Measurements from ENCODE around the gene CCDC88B. TPM values are rescaled to one million over a fixed set of nuclear protein-coding genes. Genes with fewer than 3 reads are reported as not detected.

CCDC88B gene
- total RNA-seq, 4 donors from 2014 or later, result 3.3 to 8.3 (median 5.4) TPM

DNA sequence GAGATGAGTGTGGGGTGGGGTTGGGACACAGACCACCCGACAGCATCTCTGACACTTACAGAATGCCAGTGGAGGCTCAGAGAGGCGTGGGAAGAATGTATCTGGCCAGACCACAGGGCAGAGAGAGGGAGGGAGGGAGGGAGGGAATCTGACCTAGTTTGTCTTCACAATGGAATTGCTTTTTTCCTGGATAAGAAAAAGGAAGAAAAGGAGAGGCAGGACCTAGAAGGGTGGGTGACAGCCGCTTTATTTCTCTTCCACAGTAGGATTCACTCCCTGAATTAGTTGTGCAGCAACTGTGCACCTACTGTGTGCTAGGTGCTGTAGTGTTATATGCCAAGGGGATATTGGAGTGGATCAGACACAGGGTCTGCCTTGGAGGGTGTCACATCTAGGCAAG is 45.2 kb upstream of the CCDC88B start:
- peaks cover 45% of the 10 kb centered on the region for H3K4me1 ChIP-seq
- no peak overlapping the region for H3K4me3 ChIP-seq
- WGBS, result 66% methylated on average over 3 of the region's 3 CpGs
- no peak overlapping the region for H3K27ac ChIP-seq
- TF ChIP-seq EP300 (IDR thresholded peaks at IDR 0.05), result no peak
- no peak for TF ChIP-seq POLR2A (IDR thresholded peaks at IDR 0.05)
- TF ChIP-seq, protein P1, sequence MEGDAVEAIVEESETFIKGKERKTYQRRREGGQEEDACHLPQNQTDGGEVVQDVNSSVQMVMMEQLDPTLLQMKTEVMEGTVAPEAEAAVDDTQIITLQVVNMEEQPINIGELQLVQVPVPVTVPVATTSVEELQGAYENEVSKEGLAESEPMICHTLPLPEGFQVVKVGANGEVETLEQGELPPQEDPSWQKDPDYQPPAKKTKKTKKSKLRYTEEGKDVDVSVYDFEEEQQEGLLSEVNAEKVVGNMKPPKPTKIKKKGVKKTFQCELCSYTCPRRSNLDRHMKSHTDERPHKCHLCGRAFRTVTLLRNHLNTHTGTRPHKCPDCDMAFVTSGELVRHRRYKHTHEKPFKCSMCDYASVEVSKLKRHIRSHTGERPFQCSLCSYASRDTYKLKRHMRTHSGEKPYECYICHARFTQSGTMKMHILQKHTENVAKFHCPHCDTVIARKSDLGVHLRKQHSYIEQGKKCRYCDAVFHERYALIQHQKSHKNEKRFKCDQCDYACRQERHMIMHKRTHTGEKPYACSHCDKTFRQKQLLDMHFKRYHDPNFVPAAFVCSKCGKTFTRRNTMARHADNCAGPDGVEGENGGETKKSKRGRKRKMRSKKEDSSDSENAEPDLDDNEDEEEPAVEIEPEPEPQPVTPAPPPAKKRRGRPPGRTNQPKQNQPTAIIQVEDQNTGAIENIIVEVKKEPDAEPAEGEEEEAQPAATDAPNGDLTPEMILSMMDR (IDR thresholded peaks at IDR 0.05), result no peak
- TF ChIP-seq POLR2AphosphoS5 (IDR thresholded peaks at IDR 0.05), result no peak
- peaks cover 57% of the 10 kb centered on the region for H3K27me3 ChIP-seq
- DNase-seq (ENCODE audit: low spot score in 2 of 2), result no peak
- H3K36me3 ChIP-seq, result no peaks in the 10 kb centered on the region
- no peaks in the 10 kb centered on the region for H3K9me3 ChIP-seq

DNA sequence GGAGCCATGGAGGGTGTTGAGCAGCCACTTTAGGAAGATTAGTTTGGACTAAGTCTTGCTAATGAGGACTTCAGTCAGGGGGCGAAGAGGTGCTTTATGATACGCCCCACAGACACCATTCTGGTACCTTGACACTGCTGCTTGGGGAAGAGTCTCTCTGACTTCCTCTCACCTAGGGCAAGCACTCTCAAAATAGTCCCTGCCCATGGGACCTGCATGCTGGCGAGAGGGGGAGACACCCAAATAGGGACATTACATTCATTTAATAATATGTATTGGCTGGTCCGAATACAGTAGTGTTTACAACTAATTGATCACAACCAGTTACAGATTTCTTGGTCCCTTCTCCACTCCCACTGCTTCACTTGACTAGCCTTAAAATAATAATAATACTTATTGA is 44.2 kb upstream of the CCDC88B start:
- no peak overlapping the region for H3K4me3 ChIP-seq
- H3K4me1 ChIP-seq, result peaks cover 54% of the 10 kb centered on the region
- DNase-seq (ENCODE audit: low spot score in 2 of 2), result no peak
- H3K27ac ChIP-seq, result peak overlapping the region; percentile 37
- 87% methylated on average over 4 of the region's 4 CpGs for WGBS
- H3K36me3 ChIP-seq, result no peaks in the 10 kb centered on the region
- no peak for TF ChIP-seq POLR2A (IDR thresholded peaks at IDR 0.05)
- TF ChIP-seq EP300 (IDR thresholded peaks at IDR 0.05), result no peak
- TF ChIP-seq, protein P1 (IDR thresholded peaks at IDR 0.05), result no peak
- TF ChIP-seq POLR2AphosphoS5 (IDR thresholded peaks at IDR 0.05), result no peak
- H3K27me3 ChIP-seq, result peaks cover 67% of the 10 kb centered on the region
- no peaks in the 10 kb centered on the region for H3K9me3 ChIP-seq

DNA sequence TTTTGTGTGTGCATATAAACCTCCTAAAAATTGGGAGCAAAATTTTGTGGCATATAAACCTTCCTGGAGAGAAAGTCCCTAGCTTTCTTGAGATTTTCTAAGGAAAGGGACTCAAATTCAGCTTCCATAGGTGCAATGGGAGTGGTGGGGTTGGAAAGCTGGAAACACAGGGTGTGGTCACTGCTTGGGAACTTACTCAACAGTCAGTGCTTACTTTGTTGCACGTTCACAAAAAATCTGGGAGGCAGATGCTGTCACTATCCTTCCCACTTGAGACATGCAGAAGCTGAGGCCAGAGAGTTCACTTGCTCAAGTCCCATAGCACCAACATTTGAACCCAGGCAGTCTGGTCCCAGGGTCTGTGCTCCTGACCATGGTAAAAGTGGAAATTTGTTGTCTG is 43.8 kb upstream of the CCDC88B start:
- peaks cover 66% of the 10 kb centered on the region for H3K27me3 ChIP-seq
- no peak overlapping the region for H3K27ac ChIP-seq
- H3K36me3 ChIP-seq, result no peaks in the 10 kb centered on the region
- no peak for DNase-seq (ENCODE audit: low spot score in 2 of 2)
- H3K4me1 ChIP-seq, result peaks cover 54% of the 10 kb centered on the region
- no peaks in the 10 kb centered on the region for H3K9me3 ChIP-seq
- TF ChIP-seq POLR2AphosphoS5 (IDR thresholded peaks at IDR 0.05) (no peak), POLR2A (IDR thresholded peaks at IDR 0.05) (no peak), EP300 (IDR thresholded peaks at IDR 0.05) (no peak)
- TF ChIP-seq, protein P1 (IDR thresholded peaks at IDR 0.05), result no peak
- 0% methylated on average over 1 of the region's 1 CpG for WGBS
- no peak overlapping the region for H3K4me3 ChIP-seq

DNA sequence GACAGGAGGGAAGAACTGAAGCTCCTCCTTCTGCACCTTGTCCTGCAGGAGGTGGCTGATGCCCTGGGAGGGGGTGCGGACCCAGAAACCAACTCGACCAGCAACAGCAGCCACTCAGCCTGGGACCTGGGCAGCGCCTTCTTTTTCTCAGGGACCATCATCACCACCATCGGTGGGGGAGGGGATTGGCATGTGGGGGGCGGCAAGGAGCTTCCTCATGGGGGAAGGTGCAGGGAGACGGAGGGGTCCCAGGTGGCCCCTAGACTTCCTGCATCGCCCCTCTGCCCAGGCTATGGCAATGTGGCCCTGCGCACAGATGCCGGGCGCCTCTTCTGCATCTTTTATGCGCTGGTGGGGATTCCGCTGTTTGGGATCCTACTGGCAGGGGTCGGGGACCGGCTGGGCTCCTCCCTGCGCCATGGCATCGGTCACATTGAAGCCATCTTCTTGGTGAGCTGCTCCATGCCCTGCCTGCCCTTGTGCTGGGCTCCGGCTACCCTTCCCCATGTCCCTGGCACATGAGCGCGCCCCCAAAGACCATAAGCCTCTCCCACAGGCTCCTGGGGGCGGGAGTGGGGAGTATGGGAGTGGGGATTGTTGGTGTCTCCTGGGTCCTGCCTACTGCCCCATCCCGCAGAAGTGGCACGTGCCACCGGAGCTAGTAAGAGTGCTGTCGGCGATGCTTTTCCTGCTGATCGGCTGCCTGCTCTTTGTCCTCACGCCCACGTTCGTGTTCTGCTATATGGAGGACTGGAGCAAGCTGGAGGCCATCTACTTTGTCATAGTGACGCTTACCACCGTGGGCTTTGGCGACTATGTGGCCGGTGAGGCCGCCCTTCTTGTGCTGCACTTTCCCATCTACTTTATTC is 42.9 kb upstream of the CCDC88B start:
- H3K4me1 ChIP-seq, result peaks cover 46% of the 10 kb centered on the region
- peaks cover 57% of the 10 kb centered on the region for H3K27me3 ChIP-seq
- no peak for DNase-seq (ENCODE audit: low spot score in 2 of 2)
- no peaks in the 10 kb centered on the region for H3K36me3 ChIP-seq
- H3K27ac ChIP-seq, result no peak overlapping the region
- WGBS, result 37% methylated on average over 26 of the region's 34 CpGs
- H3K4me3 ChIP-seq, result no peak overlapping the region
- TF ChIP-seq POLR2A (IDR thresholded peaks at IDR 0.05) (no peak), EP300 (IDR thresholded peaks at IDR 0.05) (no peak), POLR2AphosphoS5 (IDR thresholded peaks at IDR 0.05) (no peak)
- TF ChIP-seq, protein P1 (IDR thresholded peaks at IDR 0.05), result no peak
- no peaks in the 10 kb centered on the region for H3K9me3 ChIP-seq

DNA sequence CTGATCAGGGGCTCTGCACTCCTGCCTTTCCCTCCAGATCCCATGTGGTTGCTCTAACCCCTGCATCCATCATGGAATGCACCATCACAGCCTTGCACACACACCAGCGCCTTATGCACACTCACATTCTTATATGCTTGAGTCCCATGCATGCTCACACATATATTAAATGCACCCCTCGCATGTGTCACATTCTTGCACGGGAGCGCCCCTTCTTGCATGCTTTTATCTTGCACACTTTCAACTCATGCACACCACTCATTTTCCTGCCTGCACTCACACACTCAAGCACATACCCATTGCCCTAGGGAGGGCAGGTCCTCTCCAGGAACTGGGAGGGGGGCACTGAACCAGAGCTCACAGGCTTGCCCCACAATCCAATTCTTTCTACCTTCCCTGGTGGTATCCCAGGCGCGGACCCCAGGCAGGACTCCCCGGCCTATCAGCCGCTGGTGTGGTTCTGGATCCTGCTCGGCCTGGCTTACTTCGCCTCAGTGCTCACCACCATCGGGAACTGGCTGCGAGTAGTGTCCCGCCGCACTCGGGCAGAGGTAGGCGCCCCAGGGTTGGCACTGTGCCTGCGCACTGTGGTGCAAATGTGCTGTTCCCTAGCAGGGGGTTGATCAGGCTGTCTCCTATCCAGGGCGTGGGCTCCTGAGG is 42.2 kb upstream of the CCDC88B start:
- DNase-seq (ENCODE audit: low spot score in 2 of 2), result no peak
- H3K36me3 ChIP-seq, result no peaks in the 10 kb centered on the region
- H3K4me3 ChIP-seq, result no peak overlapping the region
- TF ChIP-seq EP300 (IDR thresholded peaks at IDR 0.05) (no peak), POLR2AphosphoS5 (IDR thresholded peaks at IDR 0.05) (no peak), POLR2A (IDR thresholded peaks at IDR 0.05) (no peak)
- TF ChIP-seq, protein P1 (IDR thresholded peaks at IDR 0.05), result no peak
- H3K27ac ChIP-seq, result no peak overlapping the region
- H3K27me3 ChIP-seq, result peaks cover 50% of the 10 kb centered on the region
- H3K9me3 ChIP-seq, result no peaks in the 10 kb centered on the region
- WGBS, result 72% methylated on average over 6 of the region's 18 CpGs
- peaks cover 38% of the 10 kb centered on the region for H3K4me1 ChIP-seq

Data from suprapubic skin (tissue), 4 donors.